HFF-Myc (cell line): ENCODE results near the gene TNIK.
"Not testable (repeated sequence)": the region's sequence is repeated elsewhere in the genome, so short reads cannot be mapped to it uniquely, and the experiment has no call there.

ENCODE experiments used
- DNase-seq: peaks from one replicate; pipeline ENCODE4 v3.0.0-alpha.2; 2011; ENCODE audit warnings: low read depth; ENCODE audit errors: extremely low read depth
- H3K4me3 ChIP-seq: replicated peaks from 2 replicates; pipeline ENCODE4 v1.5.1; 2011; ENCODE audit warnings: low read depth, mild to moderate bottlenecking, control low read depth, low read length
- TF ChIP-seq, protein P1 (sequence below): IDR thresholded peaks from 2 replicates; pipeline ENCODE4 v1.5.1; 2012; ENCODE audit warnings: mild to moderate bottlenecking, low read depth, low read length, control low read depth; ENCODE audit errors: missing control alignments

Gene TNIK

GRCh38 chr3:171248426-171249111, 211.6 kb downstream of the TNIK start:
- TF ChIP-seq, protein P1, sequence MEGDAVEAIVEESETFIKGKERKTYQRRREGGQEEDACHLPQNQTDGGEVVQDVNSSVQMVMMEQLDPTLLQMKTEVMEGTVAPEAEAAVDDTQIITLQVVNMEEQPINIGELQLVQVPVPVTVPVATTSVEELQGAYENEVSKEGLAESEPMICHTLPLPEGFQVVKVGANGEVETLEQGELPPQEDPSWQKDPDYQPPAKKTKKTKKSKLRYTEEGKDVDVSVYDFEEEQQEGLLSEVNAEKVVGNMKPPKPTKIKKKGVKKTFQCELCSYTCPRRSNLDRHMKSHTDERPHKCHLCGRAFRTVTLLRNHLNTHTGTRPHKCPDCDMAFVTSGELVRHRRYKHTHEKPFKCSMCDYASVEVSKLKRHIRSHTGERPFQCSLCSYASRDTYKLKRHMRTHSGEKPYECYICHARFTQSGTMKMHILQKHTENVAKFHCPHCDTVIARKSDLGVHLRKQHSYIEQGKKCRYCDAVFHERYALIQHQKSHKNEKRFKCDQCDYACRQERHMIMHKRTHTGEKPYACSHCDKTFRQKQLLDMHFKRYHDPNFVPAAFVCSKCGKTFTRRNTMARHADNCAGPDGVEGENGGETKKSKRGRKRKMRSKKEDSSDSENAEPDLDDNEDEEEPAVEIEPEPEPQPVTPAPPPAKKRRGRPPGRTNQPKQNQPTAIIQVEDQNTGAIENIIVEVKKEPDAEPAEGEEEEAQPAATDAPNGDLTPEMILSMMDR = no peak
- no peak for DNase-seq
- no peak overlapping the region for H3K4me3 ChIP-seq

GRCh38 chr3:171245796-171246765, 214.1 kb downstream of the TNIK start:
- H3K4me3 ChIP-seq = no peak overlapping the region
- DNase-seq = no peak
- TF ChIP-seq, protein P1 = no peak

DNA sequence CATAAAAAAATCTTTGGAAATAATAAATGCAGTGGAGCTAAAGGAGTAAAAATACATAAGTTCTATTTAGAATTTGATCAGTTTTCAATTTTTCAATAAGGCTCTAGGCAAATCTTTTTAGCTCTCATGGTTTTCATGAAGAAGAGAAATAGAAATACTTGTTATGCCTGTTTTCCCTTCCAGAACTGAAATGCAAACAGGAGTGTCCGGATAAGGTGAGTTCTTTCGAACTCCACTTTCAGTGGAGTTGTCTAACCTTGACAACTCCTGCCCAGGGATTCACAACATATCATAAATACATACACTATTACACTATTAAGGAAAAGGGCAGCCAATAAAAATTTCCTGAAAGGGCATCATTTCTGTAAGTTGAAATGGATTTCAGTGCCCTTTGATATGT, 217.3 kb downstream of the TNIK start:
- H3K4me3 ChIP-seq = no peak overlapping the region
- no peak for DNase-seq
- TF ChIP-seq, protein P1 = no peak

GRCh38 chr3:171242170-171242569, 218.0 kb downstream of the TNIK start:
- no peak for DNase-seq
- no peak overlapping the region for H3K4me3 ChIP-seq
- TF ChIP-seq, protein P1 = no peak

DNA sequence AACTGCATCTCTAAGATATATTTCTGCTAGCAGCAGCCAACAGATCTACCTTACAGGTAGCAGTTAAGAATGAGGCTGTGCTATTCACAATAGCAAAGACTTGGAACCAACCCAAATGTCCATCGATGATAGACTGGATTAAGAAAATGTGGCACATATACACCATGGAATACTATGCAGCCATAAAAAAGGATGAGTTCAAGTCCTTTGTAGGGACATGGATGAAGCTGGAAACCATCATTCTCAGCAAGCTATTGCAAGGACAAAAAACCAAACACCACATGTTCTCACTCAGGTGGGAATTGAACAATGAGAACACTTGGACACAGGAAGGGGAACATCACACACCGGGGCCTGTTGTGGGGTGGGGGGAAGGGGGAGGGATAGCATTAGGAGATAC, 218.6 kb downstream of the TNIK start:
- not testable (repeated sequence) for H3K4me3 ChIP-seq, DNase-seq

- TF ChIP-seq, protein P1 = no peak
- H3K4me3 ChIP-seq = no peak overlapping the region
- DNase-seq = no peak
These were observed 219.7 kb downstream of the TNIK start for GRCh38 chr3:171240504-171240835.

- no peak for DNase-seq
- H3K4me3 ChIP-seq = no peak overlapping the region
- TF ChIP-seq, protein P1 = no peak
These were observed 220.3 kb downstream of the TNIK start for GRCh38 chr3:171239757-171240503.
